ENCODE data around the gene CENPP.

DNA sequence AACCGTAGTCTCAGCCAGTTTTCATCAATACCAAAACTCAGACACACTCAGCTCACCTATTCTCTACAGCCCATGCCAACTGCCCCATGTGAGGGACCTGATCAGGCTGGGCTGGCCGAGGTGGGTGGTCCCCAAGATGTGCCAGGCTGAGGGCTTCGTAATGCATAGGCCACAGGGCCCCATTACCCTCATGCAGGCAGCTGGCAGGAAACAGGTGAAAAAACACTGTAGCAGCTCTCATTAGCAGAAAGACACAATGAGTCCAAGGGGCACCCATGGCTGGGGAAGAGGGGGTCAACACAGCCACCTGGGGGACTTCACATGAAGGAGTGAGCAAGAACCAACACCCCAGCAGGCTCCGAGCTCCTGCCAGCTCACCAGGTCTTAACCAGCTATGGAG, 336.0 kb downstream of the CENPP start:
- no peak for TF ChIP-seq POLR2A (IDR thresholded peaks at IDR 0.05; ENCODE audit: low read length)
- TF ChIP-seq CTCF (IDR thresholded peaks at IDR 0.05): no peak
- TF ChIP-seq HES2 (IDR thresholded peaks at IDR 0.05): no peak
- no peak for TF ChIP-seq RAD21 (conservative IDR thresholded peaks at IDR 0.05 in 1 of 2, IDR thresholded peaks at IDR 0.05 in 1 of 2)
- no peak for TF ChIP-seq EP300 (IDR thresholded peaks at IDR 0.05)
- TF ChIP-seq PHF8 (IDR thresholded peaks at IDR 0.05; ENCODE audit: borderline replicate concordance, low read depth): no peak
- TF ChIP-seq BCL3 (IDR thresholded peaks at IDR 0.05): no peak
- TF ChIP-seq ELK1 (IDR thresholded peaks at IDR 0.05; ENCODE audit: low read depth, low read length): no peak
- TF ChIP-seq ESRRA (IDR thresholded peaks at IDR 0.05; ENCODE audit: borderline replicate concordance, low read length): no peak
- TF ChIP-seq MYC (IDR thresholded peaks at IDR 0.05; ENCODE audit: borderline replicate concordance, low read length): no peak
- TF ChIP-seq NR3C1 (IDR thresholded peaks at IDR 0.05): no peak
- no peak for TF ChIP-seq REST (IDR thresholded peaks at IDR 0.05)
- TF ChIP-seq KDM1A (IDR thresholded peaks at IDR 0.05; ENCODE audit: low read depth): no peak

Measured in A549 (cell line).